Gastroesophageal sphincter (tissue), 3 donors: ENCODE data around the gene LPP.

ENCODE experiments used
- EP300 ChIP-seq: sonication (generic); formaldehyde crosslinking; IDR thresholded peaks from one replicate; pipeline ENCODE4 v1.6.1; 2017; ENCODE audit warnings: antibody characterized with exemption, mild to moderate bottlenecking
- POLR2AphosphoS5 ChIP-seq: sonication (generic); formaldehyde crosslinking; IDR thresholded peaks from one replicate; pipeline ENCODE4 v1.6.1; 2017; ENCODE audit warnings: antibody characterized with exemption
- TF ChIP-seq, protein P1 (sequence below), 4 experiments: fragments of 200-600 bp in 2 of 4; fragments of 450-650 bp in 2 of 4; sonication (generic) in 1 of 4; IDR thresholded peaks; one replicate each; pipeline ENCODE4 v1.5.1; 2017 to 2019; ENCODE audit warnings: antibody characterized with exemption in 4 of 4, mild to moderate bottlenecking in 2 of 4, moderate library complexity in 2 of 4

DNA sequence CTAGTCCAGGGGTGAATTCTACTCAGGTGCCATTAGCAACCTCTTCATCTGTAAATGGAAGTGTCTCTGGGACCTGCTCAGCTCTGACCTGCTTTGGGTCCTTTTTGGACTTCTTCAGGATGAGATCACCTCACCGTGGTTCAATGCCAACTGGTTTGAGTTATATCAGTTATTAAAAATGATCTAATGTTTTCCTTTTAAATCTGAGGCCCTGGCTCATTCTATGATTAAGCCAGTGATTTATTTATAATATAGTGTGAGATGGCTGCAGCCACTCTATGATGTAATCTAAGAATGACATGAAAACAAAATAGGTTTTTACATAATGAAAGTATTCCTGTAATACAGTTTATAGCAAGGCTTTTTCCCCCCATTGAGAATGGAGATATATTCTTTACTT is 79.4 kb downstream of the LPP start:
- TF ChIP-seq, protein P1, sequence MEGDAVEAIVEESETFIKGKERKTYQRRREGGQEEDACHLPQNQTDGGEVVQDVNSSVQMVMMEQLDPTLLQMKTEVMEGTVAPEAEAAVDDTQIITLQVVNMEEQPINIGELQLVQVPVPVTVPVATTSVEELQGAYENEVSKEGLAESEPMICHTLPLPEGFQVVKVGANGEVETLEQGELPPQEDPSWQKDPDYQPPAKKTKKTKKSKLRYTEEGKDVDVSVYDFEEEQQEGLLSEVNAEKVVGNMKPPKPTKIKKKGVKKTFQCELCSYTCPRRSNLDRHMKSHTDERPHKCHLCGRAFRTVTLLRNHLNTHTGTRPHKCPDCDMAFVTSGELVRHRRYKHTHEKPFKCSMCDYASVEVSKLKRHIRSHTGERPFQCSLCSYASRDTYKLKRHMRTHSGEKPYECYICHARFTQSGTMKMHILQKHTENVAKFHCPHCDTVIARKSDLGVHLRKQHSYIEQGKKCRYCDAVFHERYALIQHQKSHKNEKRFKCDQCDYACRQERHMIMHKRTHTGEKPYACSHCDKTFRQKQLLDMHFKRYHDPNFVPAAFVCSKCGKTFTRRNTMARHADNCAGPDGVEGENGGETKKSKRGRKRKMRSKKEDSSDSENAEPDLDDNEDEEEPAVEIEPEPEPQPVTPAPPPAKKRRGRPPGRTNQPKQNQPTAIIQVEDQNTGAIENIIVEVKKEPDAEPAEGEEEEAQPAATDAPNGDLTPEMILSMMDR (IDR thresholded peaks at IDR 0.05), result no peak
- TF ChIP-seq EP300 (no peak), POLR2AphosphoS5 (peak; percentile 68)
